ENCODE data around the gene NDUFS1.
"Not testable (repeated sequence)": the region's sequence is repeated elsewhere in the genome, so short reads cannot be mapped to it uniquely, and the experiment has no call there.

Gene NDUFS1

DNA sequence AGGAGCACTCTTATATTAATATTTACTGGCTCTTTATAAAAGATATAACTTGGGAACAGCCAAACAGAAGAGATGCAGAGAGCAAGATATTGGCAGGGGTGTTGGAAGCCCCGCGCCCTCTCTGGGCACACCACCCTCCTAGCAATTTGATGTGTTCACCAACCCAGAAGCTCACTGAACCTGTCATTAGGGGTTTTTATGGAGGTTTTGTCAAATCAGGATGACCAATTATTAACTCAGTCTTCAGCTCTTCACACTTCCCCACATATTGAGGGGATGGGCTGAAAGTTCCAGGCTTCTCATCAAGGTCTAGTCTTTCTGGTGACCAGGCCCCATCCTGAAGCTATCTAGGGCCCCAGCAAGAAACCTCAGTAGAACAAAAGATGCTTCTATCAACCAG, 62.4 kb downstream of the NDUFS1 start:
- Mint-ChIP-seq H3K36me3 (peaks cover 4% of the 10 kb centered on the region), H3K9me3 (ENCODE audit: low read depth) (no peaks in the 10 kb centered on the region), H3K4me1 (ENCODE audit: low read depth) (no peaks in the 10 kb centered on the region), H3K4me3 (no peak overlapping the region), H3K27me3 (no peaks in the 10 kb centered on the region), H3K27ac (no peak overlapping the region)

DNA sequence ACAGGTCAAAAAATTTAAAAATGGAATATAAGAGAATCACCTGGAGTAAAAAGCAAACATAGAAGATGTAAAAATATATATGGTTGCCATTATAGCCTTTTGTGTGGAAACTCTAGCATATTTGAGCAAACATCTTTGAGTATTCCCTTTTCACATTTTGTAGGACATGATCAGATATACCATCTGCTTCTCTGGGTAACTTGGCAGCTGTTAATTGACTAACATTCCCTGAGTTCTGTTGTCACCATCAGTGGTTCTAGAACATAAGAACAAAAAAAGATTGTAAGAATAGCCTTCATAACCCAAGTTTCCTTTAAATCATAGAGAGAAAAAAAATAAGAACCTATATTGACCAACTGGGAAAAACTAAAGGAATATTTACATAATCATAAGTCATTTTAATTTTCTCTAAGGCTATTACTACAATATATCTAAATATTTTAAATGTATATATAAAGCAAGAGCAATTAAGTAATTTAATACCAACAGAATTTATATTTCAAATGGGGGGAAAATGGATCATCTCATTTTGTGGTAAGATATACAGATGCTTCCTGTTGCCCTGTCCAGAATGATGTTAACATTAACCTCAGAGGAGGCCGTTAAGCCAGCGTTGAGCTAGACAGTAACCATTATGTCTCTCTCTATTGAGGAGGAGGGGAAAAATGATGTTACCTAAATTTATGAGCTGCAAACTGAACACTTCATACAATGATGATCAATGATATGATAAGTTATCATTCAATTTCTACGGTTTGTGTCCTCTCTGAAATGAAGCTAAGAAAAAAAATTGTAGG, 63.5 kb downstream of the NDUFS1 start:
- no peaks in the 10 kb centered on the region for H3K4me1 Mint-ChIP-seq (ENCODE audit: low read depth)
- peaks cover 2% of the 10 kb centered on the region for H3K36me3 Mint-ChIP-seq
- H3K4me3 Mint-ChIP-seq: no peak overlapping the region
- no peaks in the 10 kb centered on the region for H3K9me3 Mint-ChIP-seq (ENCODE audit: low read depth)
- no peaks in the 10 kb centered on the region for H3K27me3 Mint-ChIP-seq
- no peak overlapping the region for H3K27ac Mint-ChIP-seq

DNA sequence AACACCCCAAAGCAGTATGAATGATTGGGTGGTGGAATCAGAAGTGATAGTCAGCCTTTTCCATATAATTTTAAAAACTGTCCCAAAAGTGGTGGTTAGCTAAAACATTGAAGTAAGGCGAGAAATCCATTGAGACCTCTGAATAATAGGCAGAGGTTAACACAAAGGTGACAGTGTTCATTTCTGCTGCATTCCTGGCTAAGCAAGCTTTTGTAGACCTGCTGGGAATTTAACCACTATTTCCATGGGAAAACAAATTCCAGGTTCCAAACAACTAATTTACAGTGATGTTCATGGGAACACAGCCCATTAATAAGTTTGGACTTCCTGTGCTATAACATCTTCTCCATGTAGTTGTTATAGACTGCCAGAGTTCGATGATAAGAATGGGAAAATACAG, 66.9 kb downstream of the NDUFS1 start:
- Mint-ChIP-seq H3K36me3 (peaks cover 2% of the 10 kb centered on the region), H3K9me3 (ENCODE audit: low read depth) (no peaks in the 10 kb centered on the region), H3K4me1 (ENCODE audit: low read depth) (peaks cover 12% of the 10 kb centered on the region), H3K4me3 (no peak overlapping the region), H3K27me3 (no peaks in the 10 kb centered on the region), H3K27ac (no peak overlapping the region)

DNA sequence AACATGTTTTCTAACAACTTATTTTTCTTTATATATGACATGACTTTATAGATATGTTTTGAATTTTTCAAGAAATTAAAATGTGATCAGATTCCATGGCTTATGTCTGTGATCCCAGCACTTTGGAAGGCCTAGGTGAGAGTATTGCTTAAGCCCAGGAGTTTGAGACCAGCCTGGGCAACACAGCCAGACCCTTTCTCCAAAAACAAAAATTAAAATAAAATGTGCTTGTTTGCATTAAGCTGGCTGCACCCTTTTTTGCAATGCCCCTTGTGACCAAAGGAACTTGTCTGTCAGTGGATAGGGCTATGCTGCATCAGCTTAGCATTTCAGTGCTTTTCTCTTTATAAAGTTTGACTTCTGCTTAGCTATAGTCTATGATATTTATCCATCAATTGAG, 71.0 kb downstream of the NDUFS1 start:
- H3K4me1 Mint-ChIP-seq (ENCODE audit: low read depth): peaks cover 31% of the 10 kb centered on the region
- H3K36me3 Mint-ChIP-seq: peaks cover 2% of the 10 kb centered on the region
- H3K4me3 Mint-ChIP-seq: peak overlapping the region; percentile 10
- H3K27ac Mint-ChIP-seq: peak overlapping the region; percentile 46
- H3K27me3 Mint-ChIP-seq: no peaks in the 10 kb centered on the region
- no peaks in the 10 kb centered on the region for H3K9me3 Mint-ChIP-seq (ENCODE audit: low read depth)

DNA sequence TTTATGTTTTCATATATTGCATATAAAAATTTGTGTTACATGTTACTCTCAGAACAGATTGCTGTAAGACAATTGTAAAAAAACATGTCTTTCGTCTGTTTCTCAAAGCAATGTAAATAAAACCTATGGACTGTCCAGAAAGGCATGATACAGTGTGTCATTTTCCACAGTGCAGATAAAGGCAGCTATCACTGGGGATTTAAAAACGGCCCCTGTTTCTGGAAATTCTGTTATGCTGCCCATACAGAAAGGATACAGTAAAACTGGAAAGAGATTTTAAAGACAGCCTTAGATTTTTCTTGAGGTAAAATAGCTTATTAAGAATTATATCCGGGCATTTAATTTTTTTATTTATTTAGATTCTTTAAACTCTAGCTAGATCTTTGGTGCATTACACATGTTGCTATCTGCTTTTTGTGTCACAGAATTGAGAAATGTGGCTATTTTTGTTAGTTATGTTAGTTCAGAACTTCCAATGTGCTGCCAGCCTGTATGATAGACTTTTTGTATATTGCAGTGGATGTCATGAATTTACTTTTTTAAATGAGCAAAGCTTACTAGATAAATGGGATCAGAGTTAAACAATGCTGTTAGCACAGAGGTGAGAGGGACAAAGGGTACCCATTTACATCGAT, 72.4 kb downstream of the NDUFS1 start:
- H3K9me3 Mint-ChIP-seq (ENCODE audit: low read depth): no peaks in the 10 kb centered on the region
- H3K36me3 Mint-ChIP-seq: no peaks in the 10 kb centered on the region
- H3K27me3 Mint-ChIP-seq: no peaks in the 10 kb centered on the region
- H3K27ac Mint-ChIP-seq: peak overlapping the region; percentile 93
- peak overlapping the region; percentile 99 for H3K4me3 Mint-ChIP-seq
- H3K4me1 Mint-ChIP-seq (ENCODE audit: low read depth): peaks cover 39% of the 10 kb centered on the region

DNA sequence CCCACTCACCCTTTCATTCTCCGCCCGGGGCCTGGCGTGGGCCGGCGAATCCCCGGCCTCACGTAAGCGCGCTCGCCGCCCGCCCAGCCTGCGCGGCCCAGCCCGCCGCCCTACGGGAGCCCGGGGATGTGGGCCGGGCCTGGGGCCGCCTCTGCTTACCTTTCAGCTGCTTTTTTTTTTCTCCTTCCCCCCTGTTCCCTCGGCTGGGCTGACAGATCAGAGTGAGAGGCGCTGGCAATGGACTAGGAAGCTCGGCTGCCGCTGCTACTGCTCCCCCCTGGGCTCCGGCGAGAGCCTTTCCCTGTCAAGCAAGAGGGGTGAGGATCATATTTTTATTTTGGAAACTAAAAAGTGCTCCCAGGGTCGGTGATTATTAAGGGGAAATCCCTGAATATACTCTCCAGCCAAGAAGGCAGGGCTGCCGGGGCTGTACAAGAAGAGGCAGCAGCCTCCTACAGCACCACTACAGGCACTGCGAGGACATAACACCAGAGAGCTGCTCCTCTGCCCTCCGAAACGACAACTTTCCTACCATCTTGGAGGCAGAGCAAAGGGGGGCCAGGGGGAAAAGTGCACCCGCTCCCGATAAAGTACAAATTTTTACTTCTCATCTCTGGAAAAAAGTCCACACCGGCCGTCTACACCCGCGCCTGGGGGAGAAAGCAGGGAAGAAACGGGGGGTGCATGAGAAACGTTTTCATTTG, 73.3 kb downstream of the NDUFS1 start, which contains the start of gene INO80D:
INO80D (minus strand) TSS at position 433 of the 704 bp plus-strand sequence. CDS start 23,158 bp downstream, outside the sequence.
- Mint-ChIP-seq H3K4me1 (ENCODE audit: low read depth) (peaks cover 47% of the 10 kb centered on the region), H3K9me3 (ENCODE audit: low read depth) (no peaks in the 10 kb centered on the region)

DNA sequence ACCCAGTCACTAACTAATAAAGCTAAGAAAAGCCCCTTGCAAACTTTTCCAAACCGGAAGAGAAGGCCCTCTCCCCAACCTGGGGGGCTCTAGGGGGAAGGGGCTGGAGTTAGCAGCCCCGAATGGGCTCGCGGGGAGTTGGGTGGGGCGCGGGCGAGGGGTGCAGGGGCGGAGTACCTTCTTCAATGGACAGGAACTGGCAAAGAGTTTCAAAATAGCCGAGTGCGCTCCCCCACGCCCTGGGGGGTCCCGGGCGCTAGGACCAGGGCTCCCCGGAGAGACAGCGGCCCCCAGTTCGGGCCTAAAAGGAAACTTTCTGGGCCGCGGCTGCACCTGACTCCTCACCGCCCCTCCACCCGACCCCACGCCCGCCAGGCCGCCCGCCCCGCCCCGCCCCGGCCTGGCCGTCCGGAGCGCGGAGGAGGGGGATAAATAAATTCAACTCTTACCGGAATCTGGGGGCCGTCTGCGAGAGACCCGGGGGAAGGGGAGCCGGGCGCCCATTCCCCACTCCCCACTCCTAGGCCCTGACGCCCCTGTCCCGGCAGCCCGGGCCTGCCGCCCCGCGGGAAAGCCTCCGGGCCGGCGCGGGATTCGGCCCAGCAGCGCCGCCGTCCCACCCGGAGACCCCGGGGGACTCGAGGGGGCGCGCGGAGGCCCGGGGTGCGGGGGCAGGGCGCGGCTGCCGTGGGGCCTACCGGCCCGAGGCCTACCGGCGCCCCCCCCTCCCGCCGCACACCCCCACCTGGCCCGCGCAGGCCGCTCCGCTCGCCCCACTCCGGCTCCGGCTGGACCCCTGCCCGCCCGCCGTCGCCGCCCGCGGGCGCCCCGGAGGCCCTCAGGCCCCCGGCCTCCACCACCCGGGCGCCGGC, 74.1 kb downstream of the NDUFS1 start:
- Mint-ChIP-seq H3K27ac (peak overlapping the region; percentile 95), H3K36me3 (no peaks in the 10 kb centered on the region), H3K9me3 (ENCODE audit: low read depth) (no peaks in the 10 kb centered on the region), H3K4me3 (peak overlapping the region; percentile 98), H3K27me3 (no peaks in the 10 kb centered on the region), H3K4me1 (ENCODE audit: low read depth) (peaks cover 49% of the 10 kb centered on the region)

More for the DNA sequence above, 73.3 kb downstream of the NDUFS1 start, which contains the start of gene INO80D:
- Mint-ChIP-seq H3K36me3 (no peaks in the 10 kb centered on the region), H3K27me3 (no peaks in the 10 kb centered on the region), H3K27ac (peak within 1 kb of the TSS; percentile 100), H3K4me3 (peak within 1 kb of the TSS; percentile 99)

DNA sequence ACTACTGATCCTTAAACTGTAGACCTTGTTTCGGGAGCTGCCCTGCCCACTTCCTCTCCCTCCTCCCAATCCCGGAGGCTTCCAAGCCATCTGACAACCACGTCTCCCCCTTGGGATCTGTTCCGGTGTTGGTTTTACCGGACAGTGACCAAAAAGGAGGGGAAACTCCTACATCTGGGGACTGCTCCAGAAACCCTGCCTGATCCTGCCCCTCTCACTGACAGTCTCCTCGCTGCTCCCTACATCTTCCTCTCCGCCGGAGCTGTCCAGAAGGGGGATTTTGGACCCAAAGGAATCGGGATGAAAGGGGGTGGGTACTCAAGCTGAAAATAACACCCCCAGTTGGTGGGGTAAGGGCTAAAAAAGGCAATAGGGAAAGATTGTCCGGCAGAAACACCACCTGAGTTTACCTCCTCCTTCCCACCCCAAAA, 74.8 kb downstream of the NDUFS1 start:
- Mint-ChIP-seq H3K36me3 (no peaks in the 10 kb centered on the region), H3K27me3 (no peaks in the 10 kb centered on the region), H3K4me1 (ENCODE audit: low read depth) (peaks cover 54% of the 10 kb centered on the region), H3K9me3 (ENCODE audit: low read depth) (no peaks in the 10 kb centered on the region), H3K4me3 (peak overlapping the region; percentile 98), H3K27ac (peak overlapping the region; percentile 95)

DNA sequence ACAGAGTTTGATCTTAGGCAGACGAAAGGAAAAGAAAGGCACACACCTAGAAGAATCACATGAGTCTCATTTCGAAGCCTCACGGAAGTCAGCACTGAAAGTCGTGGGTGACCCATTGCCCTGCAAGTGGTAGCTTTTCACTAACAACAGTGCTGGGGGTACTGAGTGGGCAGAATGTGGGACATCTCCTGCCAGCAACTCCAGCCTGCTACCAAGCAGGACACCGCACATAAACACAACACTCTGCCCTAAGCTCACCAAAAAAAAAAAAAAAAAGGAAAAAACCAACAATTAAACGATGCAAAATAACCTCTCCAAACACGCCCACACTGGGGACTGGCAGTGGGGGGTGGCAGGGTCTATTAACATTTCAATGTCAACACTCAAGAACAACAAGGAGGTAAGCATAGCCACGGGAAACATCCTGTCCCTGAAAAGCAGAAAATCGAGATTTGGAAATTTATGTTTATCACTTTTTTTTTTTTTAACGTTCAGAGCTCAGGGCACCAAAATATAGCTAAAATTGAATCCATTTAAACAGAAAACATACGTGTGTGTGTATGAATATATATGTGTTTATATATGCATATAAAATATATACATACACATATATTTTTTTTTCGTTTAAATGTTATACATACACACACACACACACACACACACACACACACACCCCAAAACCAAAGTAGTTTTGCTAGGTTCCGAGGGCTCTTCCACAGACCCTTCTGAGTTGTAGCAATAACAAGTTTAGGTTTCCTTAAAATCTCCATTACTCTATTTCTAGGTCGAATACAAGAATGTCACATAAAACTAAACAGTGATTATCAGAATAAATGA, 75.4 kb downstream of the NDUFS1 start:
- peak overlapping the region; percentile 98 for H3K4me3 Mint-ChIP-seq
- peak overlapping the region; percentile 95 for H3K27ac Mint-ChIP-seq
- H3K27me3 Mint-ChIP-seq: no peaks in the 10 kb centered on the region
- no peaks in the 10 kb centered on the region for H3K36me3 Mint-ChIP-seq
- H3K4me1 Mint-ChIP-seq (ENCODE audit: low read depth): peaks cover 55% of the 10 kb centered on the region
- no peaks in the 10 kb centered on the region for H3K9me3 Mint-ChIP-seq (ENCODE audit: low read depth)

DNA sequence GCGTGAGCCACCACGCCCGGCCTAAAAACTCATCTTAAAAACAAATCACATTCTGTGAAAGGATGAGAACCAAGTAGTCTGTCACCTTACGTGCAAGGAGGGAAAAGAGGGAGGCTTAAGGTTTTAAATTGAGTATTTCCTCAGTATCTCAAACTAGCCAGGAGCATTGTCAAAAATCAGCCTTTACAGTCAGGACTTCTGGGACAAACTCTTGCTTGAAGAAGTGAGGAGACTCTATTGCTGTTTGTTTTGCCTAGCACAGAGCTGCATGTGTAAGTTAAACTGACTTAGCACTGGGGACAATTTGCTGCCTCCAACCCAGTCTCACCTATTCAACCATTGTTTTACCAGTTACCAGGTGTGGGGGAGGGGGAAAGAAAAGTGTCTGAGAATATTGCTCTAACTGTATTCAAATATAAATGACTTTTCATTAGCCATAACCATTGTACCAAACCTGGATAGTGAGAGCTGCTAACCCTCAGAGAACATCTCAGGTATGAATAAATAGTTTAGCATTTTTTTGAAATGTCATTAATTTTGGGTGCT, 76.9 kb downstream of the NDUFS1 start:
- H3K9me3 Mint-ChIP-seq (ENCODE audit: low read depth): no peaks in the 10 kb centered on the region
- H3K4me3 Mint-ChIP-seq: peak overlapping the region; percentile 10
- H3K27me3 Mint-ChIP-seq: no peaks in the 10 kb centered on the region
- H3K36me3 Mint-ChIP-seq: no peaks in the 10 kb centered on the region
- no peak overlapping the region for H3K27ac Mint-ChIP-seq
- peaks cover 56% of the 10 kb centered on the region for H3K4me1 Mint-ChIP-seq (ENCODE audit: low read depth)

DNA sequence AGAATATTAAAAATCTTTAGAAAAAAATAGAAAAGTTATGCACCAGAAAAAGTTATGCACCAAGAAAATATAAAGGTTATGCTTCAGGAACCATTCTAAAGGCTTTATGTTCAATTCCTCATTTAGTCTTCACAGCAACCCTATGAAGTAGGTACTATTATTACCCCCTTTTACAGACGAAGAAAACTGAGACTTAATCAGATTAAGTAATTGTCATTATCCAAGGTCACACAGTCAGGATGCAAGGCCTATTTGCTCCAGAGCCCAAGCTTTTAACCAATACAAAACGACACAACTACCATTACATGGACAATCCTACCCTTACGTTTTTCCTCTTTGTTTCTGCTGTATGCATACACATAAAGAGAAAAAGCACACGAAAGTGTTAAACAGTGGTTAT, 78.3 kb downstream of the NDUFS1 start:
- Mint-ChIP-seq H3K36me3 (no peaks in the 10 kb centered on the region), H3K4me1 (ENCODE audit: low read depth) (peaks cover 54% of the 10 kb centered on the region), H3K27ac (no peak overlapping the region), H3K9me3 (ENCODE audit: low read depth) (no peaks in the 10 kb centered on the region), H3K27me3 (no peaks in the 10 kb centered on the region), H3K4me3 (no peak overlapping the region)

DNA sequence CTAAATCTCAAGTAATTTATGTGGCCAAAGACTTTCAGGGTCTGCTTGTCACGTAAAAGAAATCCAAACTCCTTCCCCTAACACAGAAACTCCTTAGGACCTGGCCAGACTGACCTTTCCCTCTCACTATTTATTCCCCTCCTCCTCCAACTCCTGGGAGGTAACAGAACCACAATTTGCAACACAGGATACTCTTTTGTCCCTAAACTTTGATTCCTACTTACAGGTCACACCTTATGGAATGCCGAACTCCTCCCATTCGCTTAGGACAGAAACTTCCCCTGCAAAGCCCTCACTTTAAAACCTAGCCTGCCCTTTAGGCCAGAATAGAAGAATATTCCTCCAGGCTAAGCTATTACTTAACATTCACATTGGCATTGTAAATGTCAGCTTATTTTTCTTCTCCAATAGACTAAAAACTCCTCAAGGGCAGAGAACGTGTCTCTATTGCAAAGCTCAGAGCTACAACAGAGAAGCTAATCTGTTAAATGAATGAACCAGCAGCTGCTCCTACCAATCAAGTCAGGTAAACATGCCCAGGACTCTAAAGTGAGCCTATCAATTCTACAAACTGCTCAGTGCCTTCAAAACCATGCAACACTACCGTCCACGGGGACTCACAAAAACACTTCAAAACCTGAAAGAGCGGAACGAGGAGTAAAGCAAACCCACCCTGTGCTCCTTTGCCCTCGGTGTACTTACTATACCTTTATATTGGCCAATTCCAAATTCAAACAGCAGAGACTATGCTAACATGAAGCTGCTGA, 79.4 kb downstream of the NDUFS1 start:
- Mint-ChIP-seq H3K36me3 (no peaks in the 10 kb centered on the region), H3K27me3 (no peaks in the 10 kb centered on the region), H3K27ac (no peak overlapping the region), H3K4me3 (no peak overlapping the region), H3K9me3 (ENCODE audit: low read depth) (no peaks in the 10 kb centered on the region), H3K4me1 (ENCODE audit: low read depth) (peaks cover 57% of the 10 kb centered on the region)

DNA sequence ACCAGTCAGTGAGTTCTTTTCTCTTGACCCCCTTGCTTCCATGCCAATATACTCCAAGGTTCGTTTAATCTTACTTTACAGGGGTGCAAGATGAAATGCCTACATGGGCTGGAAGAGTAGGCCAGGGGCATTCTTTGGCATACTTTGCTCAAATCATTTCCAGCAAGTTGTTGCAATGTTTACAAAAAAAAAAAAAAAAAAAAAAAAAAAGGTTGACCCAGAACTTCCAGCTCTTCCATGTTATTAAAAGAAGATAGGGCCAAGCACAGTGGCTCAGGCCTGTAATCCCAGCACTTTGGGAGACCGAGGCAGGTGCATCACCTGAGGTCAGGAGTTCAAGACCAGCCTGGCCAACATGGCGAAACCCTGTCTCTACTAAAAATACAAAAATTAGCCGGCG, 81.4 kb downstream of the NDUFS1 start:
- H3K27ac Mint-ChIP-seq; H3K9me3 Mint-ChIP-seq (ENCODE audit: low read depth); H3K36me3 Mint-ChIP-seq; H3K27me3 Mint-ChIP-seq; H3K4me3 Mint-ChIP-seq: not testable (repeated sequence)
- peaks cover 56% of the 10 kb centered on the region for H3K4me1 Mint-ChIP-seq (ENCODE audit: low read depth)

Measured in activated naive CD8-positive, alpha-beta T cell (primary cell).